LNCAP (cell line): ENCODE results near the gene TMEM131L.

Experiments
- CTCF ChIP-seq: fragments of 450-650 bp; IDR thresholded peaks from 2 replicates; pipeline ENCODE4 v1.5.1; 2017; ENCODE audit warnings: mild to moderate bottlenecking

Gene TMEM131L

GRCh38 chr4:153510252-153511001, 44.3 kb downstream of the TMEM131L start:
- TF ChIP-seq CTCF = no peak

GRCh38 chr4:153511104-153511503, 44.9 kb downstream of the TMEM131L start:
- TF ChIP-seq CTCF = no peak

GRCh38 chr4:153512162-153512852, 46.1 kb downstream of the TMEM131L start:
- no peak for TF ChIP-seq CTCF

- no peak for TF ChIP-seq CTCF
These were observed 46.9 kb downstream of the TMEM131L start for GRCh38 chr4:153512952-153513500.

- TF ChIP-seq CTCF = no peak
These were observed 47.4 kb downstream of the TMEM131L start for GRCh38 chr4:153513596-153513995.

GRCh38 chr4:153514001-153514526, 47.9 kb downstream of the TMEM131L start:
- TF ChIP-seq CTCF = no peak

- no peak for TF ChIP-seq CTCF
These were observed 48.7 kb downstream of the TMEM131L start for GRCh38 chr4:153514688-153515426.
